ENCODE measurements around the gene ATP11A.
"Not testable (repeated sequence)": the region's sequence is repeated elsewhere in the genome, so short reads cannot be mapped to it uniquely, and the experiment has no call there.

ATP11A gene

DNA sequence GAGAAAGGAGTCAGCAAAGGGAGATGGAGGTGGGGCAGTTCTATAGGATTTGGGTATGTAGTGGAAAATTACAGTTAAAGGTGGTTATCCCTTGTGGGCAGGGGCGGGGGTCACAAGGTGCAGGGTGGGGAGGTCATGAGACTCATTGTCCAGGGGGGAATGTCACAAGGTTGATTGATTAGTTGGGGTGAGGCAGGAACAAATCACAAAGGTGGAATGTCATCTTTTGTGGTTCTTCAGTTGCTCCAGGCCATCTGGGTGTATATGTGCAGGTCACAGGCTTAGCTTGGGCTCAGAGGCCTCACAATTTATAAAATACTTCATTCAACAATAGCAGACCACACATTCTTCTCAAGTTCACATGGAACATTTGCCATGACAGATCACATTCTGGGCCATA, 109.6 kb downstream of the ATP11A start:
- DNase-seq (ENCODE audit: low read depth) = no peak

DNA sequence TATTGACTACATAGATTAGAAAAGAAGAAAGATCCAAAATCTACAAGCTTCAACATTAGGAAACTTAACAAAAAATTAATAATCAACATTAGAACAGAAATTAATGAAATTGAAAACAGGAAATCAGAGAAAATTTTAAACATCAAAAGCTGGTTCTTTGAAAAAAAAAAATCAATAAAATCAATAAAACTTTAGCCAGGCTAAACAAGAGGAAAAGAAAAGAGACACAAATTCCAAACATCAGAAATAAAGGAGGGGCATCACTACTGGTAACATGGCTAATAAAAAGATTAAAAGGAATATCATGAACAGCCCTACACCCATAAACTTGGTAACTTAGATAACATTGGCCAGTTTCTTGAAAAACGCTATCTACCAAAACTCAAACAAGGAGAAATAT, 110.2 kb downstream of the ATP11A start:
- no peak for DNase-seq (ENCODE audit: low read depth)

DNA sequence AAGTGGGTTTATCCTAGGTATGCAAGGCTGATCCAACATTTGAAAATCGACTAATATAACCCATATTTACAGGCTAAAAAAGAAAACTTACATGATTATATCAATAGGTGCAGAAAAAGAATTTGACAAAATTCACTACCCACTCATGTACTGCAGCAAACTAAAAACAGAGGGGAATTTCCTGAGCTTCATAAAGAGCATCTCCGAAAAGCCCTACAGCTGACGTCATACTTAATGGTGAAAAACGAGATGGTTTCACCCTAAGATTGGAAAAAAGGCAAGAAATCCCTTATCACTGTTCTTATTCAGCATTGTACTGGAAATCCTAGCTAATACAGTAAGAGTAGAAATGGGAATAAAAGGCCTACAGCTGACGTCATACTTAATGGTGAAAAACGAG, 111.0 kb downstream of the ATP11A start:
- not testable (repeated sequence) for DNase-seq (ENCODE audit: low read depth)

DNA sequence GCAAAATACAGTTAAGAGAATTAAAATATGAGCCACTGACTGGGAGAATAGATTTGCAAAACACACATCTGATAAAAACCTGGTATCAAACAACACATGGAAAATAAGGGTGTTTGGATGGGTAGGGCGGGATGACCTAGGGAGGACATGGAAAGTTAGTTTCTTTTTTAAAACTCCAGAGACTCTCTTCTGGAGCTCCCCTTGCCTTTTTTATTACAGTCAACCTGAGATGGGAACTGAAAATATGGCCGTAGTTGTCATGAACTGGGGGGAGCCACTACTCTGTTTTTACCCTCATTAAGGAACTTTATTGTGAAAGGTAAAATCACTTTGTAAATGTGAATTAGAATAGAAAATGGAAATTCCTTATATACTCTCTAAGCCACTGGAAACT, 113.0 kb downstream of the ATP11A start:
- DNase-seq (ENCODE audit: low read depth) = no peak

DNA sequence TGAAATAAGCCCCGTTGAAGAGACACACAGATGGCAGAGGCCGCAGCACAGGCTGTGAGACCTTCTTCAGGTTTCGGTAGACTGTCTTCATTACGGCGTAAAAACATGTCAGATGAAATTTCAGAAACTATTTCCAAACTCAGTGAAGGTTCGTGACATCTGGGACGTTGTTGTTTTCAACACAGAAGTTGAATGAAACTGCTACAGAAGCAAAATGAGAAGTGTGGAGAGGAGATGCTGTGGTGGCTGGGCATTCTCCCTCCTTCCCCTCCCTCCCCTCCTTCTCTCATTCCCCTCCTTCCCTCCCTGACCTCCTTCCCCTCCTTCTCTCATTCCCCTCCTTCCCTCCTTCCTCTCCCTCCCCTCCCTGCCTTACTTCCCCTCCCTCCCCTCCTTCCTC, 113.6 kb downstream of the ATP11A start:
- DNase-seq (ENCODE audit: low read depth) = no peak

DNA sequence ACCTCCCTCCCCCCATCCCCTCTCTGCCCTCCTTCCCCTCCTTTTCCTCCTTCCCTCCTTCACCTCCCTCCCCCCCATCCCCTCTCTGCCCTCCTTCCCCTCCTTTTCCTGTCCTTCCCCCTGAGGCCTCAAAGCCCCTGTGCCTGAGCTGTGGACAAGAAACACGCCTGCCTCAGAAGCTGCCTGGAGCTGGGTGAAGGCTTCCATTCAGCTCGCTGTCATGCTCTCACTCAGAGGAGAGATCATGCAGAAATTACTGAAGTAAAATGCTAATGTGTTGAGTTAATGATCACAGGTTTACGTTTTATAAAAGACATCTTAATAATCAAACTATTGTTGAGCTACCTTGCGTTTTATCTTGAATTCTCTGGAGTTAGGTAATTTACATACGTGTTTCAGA, 114.5 kb downstream of the ATP11A start:
- no peak for DNase-seq (ENCODE audit: low read depth)

DNA sequence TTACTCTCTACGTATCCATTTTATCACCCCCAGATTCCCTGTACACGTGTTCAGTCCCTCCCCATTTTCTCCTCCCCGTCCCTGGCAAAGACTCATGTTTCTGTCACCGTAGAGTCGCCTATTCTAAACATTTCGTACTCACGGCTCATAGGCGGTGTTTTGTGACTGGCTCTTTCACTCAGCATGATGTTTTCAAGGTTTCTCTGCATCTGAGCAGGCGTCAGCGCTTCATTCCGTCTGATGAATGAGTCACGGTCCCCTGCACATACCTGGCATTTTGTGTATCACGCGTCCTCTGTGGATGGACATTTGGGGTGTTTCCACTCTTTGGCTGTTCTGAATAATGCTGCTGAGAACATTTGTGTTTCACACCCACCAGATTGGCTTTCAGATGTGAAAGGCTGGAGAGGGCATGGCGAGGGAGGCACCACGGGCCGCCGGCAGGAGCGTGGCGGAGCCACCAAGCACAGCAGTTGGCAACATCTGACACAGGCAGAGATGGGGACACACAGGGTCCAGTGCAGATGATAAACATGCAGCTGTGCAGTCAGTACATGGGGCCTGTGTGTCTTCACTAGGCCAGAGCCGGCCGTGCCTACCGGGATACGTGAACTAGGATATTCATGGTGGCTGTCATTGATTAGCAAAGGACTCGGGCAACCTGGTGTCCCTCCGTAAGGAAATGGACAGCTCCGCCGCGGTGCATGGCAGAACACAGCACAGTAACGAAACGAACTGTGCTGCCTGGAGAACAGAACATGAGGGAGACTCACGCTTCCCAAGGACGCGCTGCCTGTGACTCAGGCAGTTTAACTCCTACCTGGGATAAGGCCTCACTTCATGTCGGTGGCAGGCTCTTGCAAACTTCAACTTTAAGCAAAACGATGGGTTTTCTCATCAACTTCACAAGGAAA, 117.2 kb downstream of the ATP11A start:
- DNase-seq (ENCODE audit: low read depth) = no peak

DNA sequence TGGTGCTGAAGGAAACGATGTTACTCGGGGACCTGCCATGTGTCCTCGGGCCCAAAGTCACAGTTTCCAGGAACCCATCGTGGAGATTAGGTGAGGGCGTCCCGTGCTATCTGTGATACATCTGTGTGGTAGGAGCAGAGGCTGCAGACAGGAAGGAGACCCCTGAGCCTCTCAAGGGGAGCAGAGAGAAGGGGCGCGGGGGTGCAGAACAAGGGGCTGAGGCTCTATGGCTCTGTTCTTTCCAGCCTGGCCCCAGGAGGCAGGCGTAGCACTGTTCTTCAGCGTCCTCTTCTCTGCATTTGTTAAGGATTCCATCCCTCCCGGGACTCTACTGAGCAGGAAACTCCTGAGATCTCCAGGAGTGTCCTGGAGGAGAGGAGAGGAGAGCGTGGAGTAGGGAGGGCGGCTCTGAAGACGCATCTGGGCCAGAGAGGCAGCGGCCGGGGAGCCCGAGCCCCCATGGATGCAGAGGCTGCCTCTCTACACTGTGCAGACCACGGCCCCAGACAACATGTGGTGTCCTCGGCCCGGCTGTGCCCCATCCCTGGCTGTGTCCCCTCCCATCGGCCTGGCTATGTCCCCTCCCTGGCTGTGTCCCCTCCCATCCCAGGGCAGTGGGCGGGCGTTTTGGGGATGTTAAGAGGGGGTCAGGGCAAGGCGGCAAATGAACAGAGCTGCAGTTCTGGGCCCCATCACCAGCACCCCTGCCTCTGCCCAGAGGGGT, 118.0 kb downstream of the ATP11A start:
- no peak for DNase-seq (ENCODE audit: low read depth)

DNA sequence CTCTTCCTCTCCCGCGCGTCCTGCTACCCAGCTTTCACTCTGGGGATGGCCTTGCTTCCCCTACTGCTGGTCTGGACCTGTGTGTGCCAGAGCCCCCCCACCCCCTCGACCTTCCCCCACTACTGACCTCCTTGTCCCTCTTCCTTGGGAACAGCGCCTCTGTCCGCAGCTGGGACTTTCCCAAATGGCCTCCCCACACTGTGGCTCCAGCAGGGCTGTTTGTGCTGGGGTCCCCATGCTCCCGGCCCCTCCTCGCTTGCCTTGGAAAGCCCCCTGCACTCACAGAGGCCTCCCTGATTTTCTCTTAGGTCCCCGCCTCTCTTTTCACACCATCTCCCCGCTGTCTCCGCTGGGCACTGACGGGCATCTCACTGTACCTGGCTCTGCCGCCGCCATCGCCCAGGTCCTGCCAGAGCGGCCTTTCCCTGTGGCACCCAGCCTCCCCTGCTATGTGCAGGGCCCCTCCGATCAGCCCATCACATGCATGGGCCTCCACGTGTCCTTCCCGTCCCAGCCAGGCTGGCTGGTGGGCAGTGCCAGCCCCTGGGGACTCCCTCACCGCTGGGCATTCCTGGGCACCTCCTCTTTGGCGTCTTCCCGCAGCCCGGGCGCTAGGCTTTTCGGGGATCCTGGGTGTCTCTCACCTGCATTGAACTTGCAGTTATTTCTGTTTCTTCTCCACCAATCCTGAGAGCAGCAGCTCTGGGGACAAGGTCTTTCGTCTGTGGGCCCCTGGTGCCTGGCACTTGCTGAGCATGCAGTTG, 118.7 kb downstream of the ATP11A start:
- DNase-seq (ENCODE audit: low read depth) = no peak

DNA sequence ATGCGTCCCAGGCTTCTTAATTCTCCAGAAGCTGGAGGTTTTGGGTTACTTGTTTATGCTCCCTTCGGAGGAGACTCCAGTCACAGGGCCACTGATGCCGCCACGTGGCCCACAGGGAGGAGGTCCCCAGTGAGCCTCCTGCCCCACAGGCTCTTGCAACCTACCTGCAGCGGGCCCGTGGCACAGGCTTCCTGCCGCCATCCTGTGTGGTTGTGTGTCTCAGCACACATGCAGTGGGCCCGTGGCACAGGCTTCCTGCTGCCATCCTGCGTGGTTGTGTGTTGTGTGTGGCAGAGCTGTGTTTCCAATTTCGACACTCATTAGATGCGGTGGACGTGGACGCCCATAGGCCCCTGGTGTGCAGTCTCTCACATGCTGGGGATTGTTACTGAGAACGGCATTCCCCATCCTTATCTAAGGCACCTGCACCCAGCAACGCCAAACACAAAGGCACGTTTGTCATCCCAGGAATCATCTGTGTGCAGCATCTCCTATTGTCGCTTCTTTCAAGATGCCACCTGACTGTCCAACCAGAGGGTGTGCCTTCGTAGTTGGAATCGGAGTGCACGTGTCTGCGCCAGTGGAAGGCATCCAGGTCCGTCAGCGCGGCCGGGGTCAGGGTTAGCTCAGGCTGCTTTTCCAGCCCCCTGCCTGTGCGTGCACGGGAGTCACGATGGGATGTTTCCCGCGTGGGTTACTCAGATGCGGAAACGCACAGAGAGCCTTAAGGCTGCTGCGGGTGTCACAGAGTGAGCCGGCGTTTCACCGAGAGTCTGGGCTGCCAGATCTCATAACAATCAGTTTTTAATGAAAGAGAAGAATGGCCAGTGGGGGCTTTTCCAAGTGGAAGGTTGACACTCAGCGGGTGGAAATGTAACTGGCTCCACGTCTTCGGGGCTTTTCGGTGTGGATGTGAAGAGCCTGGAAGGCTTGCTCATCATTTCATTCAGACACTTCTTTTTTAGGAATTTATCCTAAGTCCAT, 119.8 kb downstream of the ATP11A start:
- no peak for DNase-seq (ENCODE audit: low read depth)

DNA sequence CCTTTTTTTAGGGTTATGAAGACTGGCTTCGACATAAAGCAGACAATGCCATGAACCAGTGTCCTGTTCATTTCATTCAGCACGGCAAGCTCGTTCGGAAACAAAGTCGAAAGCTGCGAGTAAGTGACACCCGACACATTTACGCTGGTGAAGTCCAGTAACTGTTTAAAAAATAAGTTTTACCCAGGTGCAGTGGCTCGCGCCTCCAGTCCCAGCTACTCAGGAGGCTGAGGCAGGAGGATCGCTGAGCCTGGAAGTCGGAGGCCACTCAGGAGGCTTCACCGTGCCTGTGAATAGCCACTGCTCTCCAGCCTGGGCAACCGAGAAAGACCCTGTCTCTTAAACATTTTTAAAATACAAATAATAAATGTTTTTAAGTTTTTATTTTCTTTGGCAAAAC, 120.8 kb downstream of the ATP11A start:
- no peak for DNase-seq (ENCODE audit: low read depth)

DNA sequence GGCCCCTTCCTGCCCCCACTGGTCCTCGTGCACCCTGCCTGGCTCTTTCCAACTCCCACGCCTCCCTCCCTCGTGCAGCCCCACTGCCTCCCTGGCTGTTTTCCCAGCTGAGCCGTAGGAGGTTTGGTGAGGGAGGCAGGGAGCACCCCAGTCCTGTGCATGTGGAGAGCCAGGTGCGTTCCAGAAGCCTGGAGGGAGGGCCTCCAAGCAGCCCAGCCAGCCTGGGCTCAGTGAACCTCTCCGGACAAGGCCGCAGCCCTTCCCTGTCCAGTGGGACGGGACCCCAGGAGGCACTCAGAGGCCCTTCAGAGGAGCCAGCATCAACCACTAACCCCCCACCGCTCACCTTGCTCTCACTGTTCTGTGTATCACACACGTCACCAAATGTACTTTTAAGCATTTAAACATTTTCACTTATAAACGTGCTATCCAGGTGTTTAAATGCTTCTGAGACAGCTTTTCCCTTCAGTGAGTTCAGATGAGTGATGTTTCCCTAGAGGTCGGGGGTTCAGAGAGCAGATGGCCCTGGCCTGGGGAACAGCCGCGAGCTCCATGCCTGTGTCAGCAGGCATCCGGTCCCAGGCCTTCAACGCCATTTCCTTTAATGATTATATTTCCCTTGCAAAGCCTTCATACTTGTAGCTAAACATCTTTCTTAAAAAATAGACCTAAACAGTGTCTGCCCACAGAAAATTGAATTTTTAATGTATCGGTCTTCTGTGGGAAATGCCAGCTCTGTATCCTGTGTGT, 122.6 kb downstream of the ATP11A start:
- no peak for DNase-seq (ENCODE audit: low read depth)

DNA sequence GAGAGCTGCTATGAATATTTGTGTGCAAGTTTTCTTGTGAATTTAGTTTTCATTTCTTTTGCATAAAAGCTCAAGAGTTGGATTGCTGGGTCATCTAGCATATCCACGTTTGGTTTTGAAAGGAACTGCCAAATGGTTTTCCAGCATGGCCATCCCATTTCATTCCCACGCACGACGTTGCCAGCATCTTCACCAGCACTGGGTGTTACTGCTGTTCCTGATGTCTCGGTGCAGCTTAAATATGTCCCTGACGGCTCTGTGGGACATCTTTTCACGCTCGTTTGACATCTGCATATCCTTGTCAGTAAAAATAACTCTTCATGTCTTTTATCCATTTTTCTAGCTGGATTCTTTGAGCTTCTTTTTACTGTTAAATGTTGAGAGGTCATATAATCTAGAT, 123.7 kb downstream of the ATP11A start:
- no peak for DNase-seq (ENCODE audit: low read depth)

DNA sequence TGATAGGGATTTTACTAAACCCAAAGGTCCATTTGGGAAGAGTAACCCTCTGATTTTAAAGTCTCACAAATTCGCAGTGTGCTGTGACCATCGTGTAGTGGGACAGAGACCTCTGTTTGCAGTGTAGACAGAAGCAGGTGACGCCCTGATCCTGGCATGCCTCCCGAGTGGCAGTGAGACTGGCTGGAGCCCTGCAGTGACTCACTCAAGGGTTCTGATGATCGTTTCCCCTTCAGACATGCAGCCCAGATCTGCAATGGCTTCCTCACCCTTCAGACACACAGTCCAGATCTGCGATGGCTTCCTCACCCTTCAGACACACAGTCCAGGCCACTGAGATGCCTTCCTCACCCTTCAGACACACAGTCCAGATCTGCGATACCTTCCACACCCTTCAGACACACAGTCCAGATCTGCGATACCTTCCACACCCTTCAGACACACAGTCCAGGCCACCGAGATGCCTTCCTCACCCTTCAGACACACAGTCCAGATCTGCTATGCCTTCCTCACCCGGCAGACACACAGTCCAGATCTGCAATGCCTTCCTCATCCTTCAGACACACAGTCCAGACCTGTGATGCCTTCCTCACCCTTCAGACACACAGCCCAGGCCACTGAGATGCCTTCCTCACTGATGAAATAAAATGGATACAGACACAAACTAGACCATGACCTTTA, 125.2 kb downstream of the ATP11A start:
- no peak for DNase-seq (ENCODE audit: low read depth)

DNA sequence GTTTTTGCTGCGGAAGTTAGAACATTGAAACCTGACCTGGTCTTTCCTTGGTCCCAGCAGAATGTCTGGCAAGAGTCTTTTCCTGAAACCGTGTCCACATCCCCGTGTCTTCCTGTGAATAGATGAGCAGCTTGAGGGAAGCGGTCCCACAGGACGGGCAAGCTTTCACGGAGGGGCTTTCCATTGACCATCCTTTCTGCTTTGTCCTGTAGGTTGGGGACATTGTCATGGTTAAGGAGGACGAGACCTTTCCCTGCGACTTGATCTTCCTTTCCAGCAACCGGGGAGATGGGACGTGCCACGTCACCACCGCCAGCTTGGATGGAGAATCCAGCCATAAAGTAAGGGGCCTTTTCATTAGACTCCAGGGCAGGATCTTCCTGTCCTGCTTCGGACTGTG, 126.0 kb downstream of the ATP11A start:
- DNase-seq (ENCODE audit: low read depth) = no peak

DNA sequence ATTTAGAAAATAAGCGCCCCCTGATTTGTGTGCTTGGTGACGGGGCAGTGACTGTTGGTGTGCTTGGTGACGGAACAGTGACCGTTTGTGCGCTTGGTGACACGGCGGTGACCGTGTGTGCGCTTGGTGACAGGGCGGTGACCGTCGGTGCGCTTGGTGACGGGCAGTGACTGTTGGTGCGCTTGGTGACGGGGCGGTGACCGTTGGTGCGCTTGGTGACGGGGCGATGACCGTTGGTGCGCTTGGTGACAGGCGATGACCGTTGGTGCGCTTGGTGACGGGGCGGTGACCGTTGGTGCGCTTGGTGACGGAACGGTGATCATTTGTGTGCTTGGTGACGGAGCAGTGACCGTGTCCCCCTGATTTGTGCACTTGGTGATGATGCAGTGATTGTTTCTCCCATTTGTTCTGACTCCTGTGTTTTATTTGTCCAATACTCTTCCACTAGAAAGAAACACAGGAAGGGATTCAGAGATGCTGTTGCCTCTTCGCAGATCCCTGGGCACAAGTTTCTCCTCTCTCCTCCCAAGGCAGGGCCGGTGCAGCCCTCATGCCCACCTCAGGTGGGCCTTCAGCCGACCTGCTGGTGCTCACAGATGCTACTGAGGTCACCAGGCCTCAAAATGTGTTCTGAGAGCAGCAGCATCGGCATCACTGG, 128.3 kb downstream of the ATP11A start:
- DNase-seq (ENCODE audit: low read depth) = no peak

DNA sequence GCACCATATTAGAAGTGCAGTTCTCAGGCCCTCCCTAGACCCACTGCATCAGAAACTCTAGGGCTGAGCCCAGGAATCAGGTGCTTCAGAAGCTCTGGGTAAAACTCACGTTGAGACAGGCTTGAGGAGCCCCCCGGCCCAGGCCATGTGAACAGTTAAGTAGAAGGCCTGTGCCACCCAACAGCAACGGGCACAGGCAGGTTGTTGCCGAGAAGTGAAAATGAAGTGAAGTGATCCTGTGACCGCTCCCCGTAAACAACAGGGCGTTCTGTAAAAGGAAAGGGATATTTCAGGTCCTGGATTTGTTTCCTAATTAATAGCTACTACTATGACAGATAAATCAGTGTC, 128.8 kb downstream of the ATP11A start:
- no peak for DNase-seq (ENCODE audit: low read depth)

DNA sequence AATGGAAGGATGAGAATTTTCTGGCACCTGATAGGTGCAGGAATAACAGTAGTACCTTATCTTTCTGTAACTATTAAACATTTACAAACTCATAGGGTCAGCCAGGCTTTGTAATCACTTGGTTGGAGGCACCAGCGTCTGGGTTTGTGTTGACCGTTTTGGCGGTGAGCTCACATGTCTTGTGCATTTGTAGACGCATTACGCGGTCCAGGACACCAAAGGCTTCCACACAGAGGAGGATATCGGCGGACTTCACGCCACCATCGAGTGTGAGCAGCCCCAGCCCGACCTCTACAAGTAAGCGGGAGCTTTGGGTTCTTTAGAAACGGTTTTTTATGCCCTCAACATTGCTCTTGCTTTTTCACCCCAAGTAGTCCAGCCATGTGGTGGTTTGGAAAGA, 129.3 kb downstream of the ATP11A start:
- no peak for DNase-seq (ENCODE audit: low read depth)

DNA sequence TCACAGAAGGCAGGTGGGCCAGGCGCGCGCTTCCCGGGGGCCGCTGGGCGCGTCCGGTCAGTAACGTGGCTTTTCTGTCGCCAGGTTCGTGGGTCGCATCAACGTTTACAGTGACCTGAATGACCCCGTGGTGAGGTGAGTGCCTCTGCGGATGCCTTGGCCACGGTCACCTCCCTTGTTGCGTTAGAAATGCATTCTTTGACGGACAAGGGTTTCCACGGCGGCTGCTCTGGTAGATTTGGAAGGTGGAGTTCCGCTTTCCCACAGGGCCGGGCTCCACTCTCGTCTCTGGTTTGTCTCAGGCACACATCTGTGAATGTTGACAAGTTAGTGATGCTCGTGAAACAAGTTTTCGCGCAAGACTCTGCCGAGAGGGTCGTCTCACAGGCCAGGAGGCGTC, 130.0 kb downstream of the ATP11A start:
- no peak for DNase-seq (ENCODE audit: low read depth)

DNA sequence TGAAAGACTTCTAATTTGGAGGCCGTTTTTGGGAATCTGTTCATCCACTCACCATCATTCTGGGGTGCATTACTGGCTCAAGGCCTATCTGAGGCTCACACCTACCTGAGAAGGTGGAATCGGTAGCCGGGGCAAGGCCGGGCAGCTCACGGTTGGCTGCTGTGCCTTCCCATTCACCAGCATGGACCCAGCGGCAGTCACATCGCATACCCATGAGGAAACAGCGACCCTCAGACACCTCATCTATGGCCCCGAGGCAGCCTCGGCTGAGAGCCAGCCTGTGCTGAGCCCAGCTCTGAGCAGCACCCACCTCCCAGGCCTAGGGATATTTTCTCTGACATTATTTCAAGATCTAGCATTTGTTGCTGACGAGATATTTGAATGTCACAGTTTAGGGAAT, 130.5 kb downstream of the ATP11A start:
- DNase-seq (ENCODE audit: low read depth) = no peak
